Activated naive CD4-positive, alpha-beta T cell treated with anti-CD3 and anti-CD28 coated beads for 36 hours (primary cell): Measurements from ENCODE around the gene ITPRIPL1. TPM values are rescaled to one million over a fixed set of nuclear protein-coding genes. Genes with fewer than 3 reads are reported as not detected.

Source experiments
- CTCF ChIA-PET: fragments of 350-600 bp; sonication (Branson Sonifier 250); formaldehyde crosslinking; loops from one replicate; lab custom pipeline; 2021; ENCODE audit warnings: antibody characterized with exemption; lab: Charles Lee
- DNase-seq: peaks from one replicate; pipeline ENCODE4 v3.0.0-alpha.2; 2020
- H3K27ac Mint-ChIP-seq: one replicate; pipeline ENCODE4 v1.8.0; 2021; ENCODE audit warnings: mild to moderate bottlenecking, mixed read lengths
- H3K27me3 Mint-ChIP-seq: one replicate; pipeline ENCODE4 v1.8.0; 2021; ENCODE audit warnings: low read depth, mixed read lengths
- H3K36me3 Mint-ChIP-seq: one replicate; pipeline ENCODE4 v1.8.0; 2021; ENCODE audit warnings: low read depth, mixed read lengths
- H3K4me1 Mint-ChIP-seq: one replicate; pipeline ENCODE4 v1.8.0; 2021; ENCODE audit warnings: low read depth, mixed read lengths
- H3K4me3 Mint-ChIP-seq: one replicate; pipeline ENCODE4 v1.8.0; 2021; ENCODE audit warnings: mild to moderate bottlenecking, moderate library complexity, mixed read lengths
- H3K9me3 Mint-ChIP-seq: one replicate; pipeline ENCODE4 v1.8.0; 2021; ENCODE audit warnings: mixed read lengths
- intact Hi-C: fragments of 100-400 bp; cut with micrococcal nuclease; formaldehyde crosslinking; loops from one replicate; pipeline ENCODE4 v1.15.1; 2023
- total RNA-seq, 2 experiments: library from RNA; stranded (reverse); gene quantifications; one replicate each; pipeline ENCODE4 v1.2.3, GENCODE V29; 2021

Gene ITPRIPL1
- total RNA-seq, 2 experiments from 2014 or later = 13.3 to 13.4 TPM

GRCh38 chr2:96374211-96374951, 49.3 kb downstream of the ITPRIPL1 start:
- no peak overlapping the region for H3K4me3 Mint-ChIP-seq
- H3K36me3 Mint-ChIP-seq = peaks cover 45% of the 10 kb centered on the region
- intact Hi-C loops = no loop called here
- H3K27ac Mint-ChIP-seq = no peak overlapping the region
- no peak for DNase-seq
- CTCF ChIA-PET = no interaction called here
- no peaks in the 10 kb centered on the region for H3K27me3 Mint-ChIP-seq
- H3K4me1 Mint-ChIP-seq = no peaks in the 10 kb centered on the region
- H3K9me3 Mint-ChIP-seq = peaks cover 7% of the 10 kb centered on the region

Other genes with a start within 250 kb of the ITPRIPL1 start
- under 1 TPM; 0.52 TPM for gene ADRA2B, start 208.7 kb upstream of the ITPRIPL1 start, total RNA-seq
- 1 to 10 TPM; 2.5 to 2.6 TPM for gene ASTL, start 186.8 kb upstream of the ITPRIPL1 start, total RNA-seq
- 100 to 1,000 TPM; 429 to 463 TPM for gene DUSP2, start 179.9 kb upstream of the ITPRIPL1 start, total RNA-seq
- gene STARD7, start 116.5 kb upstream of the ITPRIPL1 start, total RNA-seq = 10 to 100 TPM; 84.7 to 87.6 TPM
- gene TMEM127, start 59.3 kb upstream of the ITPRIPL1 start, total RNA-seq = 10 to 100 TPM; 12.9 to 16.1 TPM
- 10 to 100 TPM; 59.9 to 62.2 TPM for gene CIAO1, start 59.1 kb upstream of the ITPRIPL1 start, total RNA-seq
- 100 to 1,000 TPM; 179 to 181 TPM for gene SNRNP200, start 19.8 kb upstream of the ITPRIPL1 start, total RNA-seq
- gene NCAPH, start 10.4 kb downstream of the ITPRIPL1 start, total RNA-seq = 10 to 100 TPM; 78.6 to 79.2 TPM
- gene NEURL3, start 180.0 kb downstream of the ITPRIPL1 start, total RNA-seq = under 1 TPM; 0.48 to 0.57 TPM
- 100 to 1,000 TPM; 349 to 351 TPM for gene ARID5A, start 211.4 kb downstream of the ITPRIPL1 start, total RNA-seq